NCI-H128 (cell line): Measurements from ENCODE around the gene MAP3K12.
"Not testable (repeated sequence)": the region's sequence is repeated elsewhere in the genome, so short reads cannot be mapped to it uniquely, and the experiment has no call there.

Experiments
- DNase-seq: peaks from one replicate; lab custom pipeline; 2025; ENCODE audit not compliant: unreplicated experiment; lab: John Stamatoyannopoulos, UW

The MAP3K12 gene

GRCh38 chr12:53499266-53500141, at the start of gene MAP3K12:
MAP3K12 (minus strand) TSS chr12:53499458; CDS start chr12:53487391, 12,067 bp downstream.
- no peak for DNase-seq

- DNase-seq: not testable (repeated sequence)
Measured at GRCh38 chr12:53548354-53548753, 49.1 kb upstream of the MAP3K12 start.

- DNase-seq: peak; percentile 8
Measured at GRCh38 chr12:53543539-53543938, 44.3 kb upstream of the MAP3K12 start.

- no peak for DNase-seq
Measured at GRCh38 chr12:53539526-53539925, 40.3 kb upstream of the MAP3K12 start.

- DNase-seq: no peak
Measured at GRCh38 chr12:53538209-53538689, 39.0 kb upstream of the MAP3K12 start.

- no peak for DNase-seq
Measured at GRCh38 chr12:53536962-53537361, 37.7 kb upstream of the MAP3K12 start.

- DNase-seq: no peak
Measured at GRCh38 chr12:53533471-53533870, 34.2 kb upstream of the MAP3K12 start.

- no peak for DNase-seq
Measured at GRCh38 chr12:53532524-53533445, 33.5 kb upstream of the MAP3K12 start.

- DNase-seq: no peak
Measured at GRCh38 chr12:53532021-53532420, 32.8 kb upstream of the MAP3K12 start.

GRCh38 chr12:53530920-53531319, 31.7 kb upstream of the MAP3K12 start:
- no peak for DNase-seq

GRCh38 chr12:53530061-53530460, 30.8 kb upstream of the MAP3K12 start:
- DNase-seq: no peak

GRCh38 chr12:53524476-53524875, 25.2 kb upstream of the MAP3K12 start:
- no peak for DNase-seq

GRCh38 chr12:53523131-53523530, 23.9 kb upstream of the MAP3K12 start:
- DNase-seq: no peak

GRCh38 chr12:53518381-53518780, 19.1 kb upstream of the MAP3K12 start:
- DNase-seq: no peak

GRCh38 chr12:53516758-53517455, 17.6 kb upstream of the MAP3K12 start:
- DNase-seq: no peak

- no peak for DNase-seq
Measured at GRCh38 chr12:53515291-53515680, 16.0 kb upstream of the MAP3K12 start.

GRCh38 chr12:53514628-53515290, 15.5 kb upstream of the MAP3K12 start:
- DNase-seq: no peak

GRCh38 chr12:53513712-53514410, 14.6 kb upstream of the MAP3K12 start:
- no peak for DNase-seq

- DNase-seq: no peak
Measured at GRCh38 chr12:53510181-53510812, 11.0 kb upstream of the MAP3K12 start.
